GM19238 (cell line): ENCODE results near the gene TRERF1.
A peak's percentile ranks its signal among the peaks of the same experiment; 100 is the strongest.

Source experiments
- DNase-seq: peaks from one replicate; pipeline ENCODE4 v3.0.0; 2011; ENCODE audit warnings: low spot score; ENCODE audit not compliant: insufficient read length

The TRERF1 gene

DNA sequence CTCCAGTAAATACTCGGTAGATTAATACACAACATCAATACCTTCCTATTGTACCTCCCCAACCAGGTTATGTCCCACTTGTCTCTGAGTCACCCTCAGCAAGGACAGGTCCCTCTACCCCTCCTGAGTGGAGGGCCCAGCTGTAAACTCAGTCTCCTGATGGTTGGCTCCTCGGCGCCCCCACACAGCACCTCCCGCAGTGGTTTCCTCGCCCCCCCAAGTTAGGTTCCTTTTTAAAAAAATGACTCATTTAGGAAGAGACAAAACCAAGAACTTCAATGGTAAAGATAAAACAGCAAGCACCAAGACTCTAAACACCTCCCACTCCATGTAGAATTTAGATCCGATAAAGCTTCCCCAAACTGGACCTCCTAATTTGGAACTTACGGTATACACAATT is 83.5 kb downstream of the TRERF1 start:
- DNase-seq, result peak; percentile 32

DNA sequence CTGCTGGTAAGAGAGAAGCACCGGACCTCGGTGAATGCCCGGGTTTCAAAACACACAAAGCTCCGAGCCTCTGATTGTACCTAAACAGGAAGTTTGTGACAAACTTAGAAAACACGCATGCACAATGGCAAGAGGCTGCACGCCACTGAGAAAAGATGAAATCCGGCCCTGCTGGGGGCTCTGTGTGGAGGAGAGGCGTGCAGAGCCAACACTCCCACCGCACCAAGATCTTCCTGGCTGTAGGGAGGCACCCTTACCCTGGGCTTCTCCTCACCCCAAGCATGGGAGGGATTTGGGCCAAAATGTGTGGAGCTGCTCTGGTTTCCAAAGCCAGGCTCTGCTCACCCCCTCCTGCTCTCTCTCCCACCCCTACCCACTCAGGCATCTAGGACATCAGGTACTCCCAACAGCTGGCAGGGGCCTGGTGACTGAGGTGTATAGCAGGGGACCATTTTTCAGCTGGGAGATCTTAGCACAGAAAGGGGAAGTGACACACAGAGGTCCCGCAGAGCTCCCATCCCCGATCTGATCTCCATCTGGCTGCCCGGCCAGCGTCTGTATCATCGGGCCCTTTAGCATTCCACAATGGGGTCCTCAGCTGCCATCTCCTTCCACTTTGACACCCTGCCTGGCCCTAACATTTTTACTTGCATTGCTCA is 84.2 kb downstream of the TRERF1 start:
- DNase-seq, result peak; percentile 76

GRCh38 chr6:42366999-42367352 is 84.8 kb downstream of the TRERF1 start:
- no peak for DNase-seq

GRCh38 chr6:42366011-42366705 is 85.6 kb downstream of the TRERF1 start:
- DNase-seq, result no peak

DNA sequence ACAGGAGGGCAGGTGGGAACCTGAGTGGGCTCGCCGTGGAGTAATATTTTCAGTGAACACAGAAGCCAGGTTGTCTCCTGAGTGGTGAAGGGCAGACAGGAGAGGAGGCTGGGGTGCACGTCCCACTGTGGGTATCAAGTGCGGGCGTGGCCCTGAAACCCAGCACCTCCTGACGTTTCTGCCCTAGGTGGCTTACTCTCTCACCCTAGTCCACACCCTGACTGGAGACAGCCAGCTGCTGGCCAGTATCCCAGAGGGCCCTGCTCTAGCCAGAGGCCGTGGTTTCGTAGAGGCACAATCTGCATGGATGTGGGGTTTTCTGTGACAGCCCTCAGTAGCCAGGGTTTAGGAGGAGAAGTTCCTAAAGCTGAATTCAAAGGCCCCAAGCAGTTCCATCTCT is 86.7 kb downstream of the TRERF1 start:
- DNase-seq, result no peak

DNA sequence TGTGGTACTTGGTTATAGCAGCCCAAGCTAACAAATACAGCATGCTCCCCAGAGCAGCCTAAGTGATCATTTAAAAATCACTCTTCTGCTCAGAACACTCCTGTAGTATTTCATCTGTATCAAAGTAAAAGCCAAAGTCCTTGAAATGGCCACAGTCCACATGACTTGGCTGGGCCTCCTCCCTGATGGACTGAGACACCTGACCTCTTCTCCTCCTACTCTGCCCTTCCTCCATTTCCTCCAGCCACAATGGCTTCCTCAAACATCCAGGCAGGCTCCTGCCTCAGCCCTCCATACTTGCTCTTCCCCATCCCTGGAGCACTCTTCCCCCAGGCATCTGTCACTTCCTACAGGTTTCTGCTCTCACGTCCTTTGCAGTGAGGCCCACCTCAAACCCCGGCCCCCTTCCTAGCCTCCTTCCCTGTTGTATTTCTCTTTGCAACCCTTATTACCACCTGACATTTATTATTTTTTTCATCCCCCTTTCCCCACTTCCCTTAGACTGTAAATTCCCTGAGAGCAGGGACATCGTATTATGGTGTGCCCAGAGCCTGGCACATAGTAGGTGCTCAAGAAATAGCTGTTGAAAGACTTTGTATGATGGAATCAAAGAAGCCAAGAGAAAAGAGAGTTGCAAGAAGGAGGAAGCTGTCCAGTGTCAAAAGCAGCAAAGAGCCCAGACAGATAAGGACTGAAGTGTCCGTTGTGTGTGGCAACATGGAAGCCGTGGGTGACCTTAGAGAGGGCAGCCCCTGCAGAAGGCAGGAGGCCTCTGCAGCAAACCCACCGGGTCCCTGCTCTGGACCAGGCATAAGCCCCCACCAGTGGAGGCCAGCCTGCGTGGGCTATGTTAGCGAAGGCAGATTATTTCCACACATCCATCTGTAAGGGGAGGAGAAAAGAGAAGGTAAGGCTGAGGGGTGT is 87.5 kb downstream of the TRERF1 start:
- DNase-seq, result no peak

GRCh38 chr6:42361036-42361435 is 90.7 kb downstream of the TRERF1 start:
- DNase-seq, result no peak

DNA sequence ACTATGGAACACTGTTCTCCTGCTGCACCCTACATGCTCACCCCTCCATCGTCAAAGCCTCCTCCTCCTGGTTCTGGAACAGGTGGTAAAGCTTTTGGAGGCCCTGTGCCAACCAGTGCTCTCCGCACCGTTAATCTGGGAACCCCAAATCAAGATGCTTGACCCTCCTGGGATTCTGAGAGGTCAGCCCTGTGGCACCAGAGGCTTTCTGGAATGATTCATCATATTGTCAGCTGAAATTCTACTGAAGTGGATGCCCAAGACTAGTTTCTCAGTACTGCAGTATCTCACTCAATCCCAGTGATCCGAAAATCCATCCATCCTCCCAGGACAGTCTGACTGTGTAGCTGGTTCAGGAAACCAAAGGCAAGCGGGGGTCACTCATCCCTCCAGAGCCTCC is 92.7 kb downstream of the TRERF1 start:
- no peak for DNase-seq

DNA sequence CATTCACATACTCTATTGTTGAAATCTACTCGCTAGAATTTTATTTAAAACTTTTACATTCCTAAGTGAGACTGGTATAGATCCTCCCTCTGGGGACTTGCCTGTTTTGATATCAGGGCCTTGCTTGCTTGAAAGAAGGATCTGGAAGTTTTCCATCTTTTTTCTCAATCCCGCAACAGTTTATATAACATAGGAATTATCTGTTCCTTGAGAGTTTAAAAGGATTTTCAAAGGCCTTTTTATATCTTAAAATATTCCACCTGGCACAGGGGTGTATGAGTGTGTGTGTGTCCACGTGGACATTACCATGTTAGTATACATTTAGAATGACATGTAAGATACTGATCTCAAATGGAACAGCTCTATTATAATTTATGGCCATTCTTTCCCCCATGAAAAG is 96.3 kb downstream of the TRERF1 start:
- no peak for DNase-seq

DNA sequence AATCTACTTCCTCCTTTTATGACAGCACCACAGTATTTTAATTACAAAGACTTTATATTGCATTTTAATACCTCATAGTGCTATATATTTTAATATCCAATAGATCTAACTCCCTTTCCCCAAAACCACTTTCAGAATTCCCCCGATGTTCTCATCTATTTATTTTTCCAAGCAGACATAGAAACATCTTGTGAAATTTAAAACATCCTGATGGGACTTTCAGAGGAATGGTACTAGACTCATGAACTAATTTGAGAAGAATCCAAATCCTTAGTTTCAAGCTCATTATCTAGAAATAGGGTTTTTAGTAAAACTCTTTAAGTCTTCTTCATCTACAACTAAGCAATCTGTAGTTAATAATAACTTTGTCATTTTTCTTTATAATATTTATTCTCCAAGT is 97.0 kb downstream of the TRERF1 start:
- DNase-seq, result no peak

DNA sequence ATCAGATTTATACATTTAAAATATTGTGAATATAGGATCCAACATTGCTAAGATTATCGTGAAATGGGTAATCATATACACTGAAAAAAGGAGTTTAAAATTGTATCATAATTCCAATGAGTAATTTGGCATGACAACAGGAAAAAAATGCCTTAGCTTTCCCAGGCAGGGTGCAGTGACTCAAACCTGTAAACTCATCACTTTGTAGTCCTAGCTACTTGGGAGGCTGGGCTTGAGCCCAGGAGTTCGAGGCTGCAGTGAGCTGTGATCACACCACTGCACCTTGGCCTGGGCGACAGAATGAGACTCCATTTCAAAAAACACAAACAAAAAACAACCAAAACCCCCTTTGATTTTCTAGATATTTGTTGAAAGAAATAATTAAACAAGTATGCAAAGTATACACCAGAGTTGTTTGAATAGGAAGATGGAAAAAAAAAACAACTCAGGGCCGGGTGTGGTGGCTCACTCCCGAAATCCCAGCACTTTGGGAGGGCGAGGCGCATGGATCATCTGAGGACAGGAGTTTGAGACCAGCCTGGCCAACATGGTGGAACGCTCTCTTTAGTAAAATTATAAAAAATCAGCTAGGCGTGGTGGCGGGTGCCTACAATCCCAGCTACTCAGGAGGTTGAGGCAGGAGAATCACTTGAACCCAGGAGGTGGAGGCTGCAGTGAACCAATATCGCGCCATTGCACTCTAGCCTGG is 98.7 kb downstream of the TRERF1 start:
- no peak for DNase-seq

DNA sequence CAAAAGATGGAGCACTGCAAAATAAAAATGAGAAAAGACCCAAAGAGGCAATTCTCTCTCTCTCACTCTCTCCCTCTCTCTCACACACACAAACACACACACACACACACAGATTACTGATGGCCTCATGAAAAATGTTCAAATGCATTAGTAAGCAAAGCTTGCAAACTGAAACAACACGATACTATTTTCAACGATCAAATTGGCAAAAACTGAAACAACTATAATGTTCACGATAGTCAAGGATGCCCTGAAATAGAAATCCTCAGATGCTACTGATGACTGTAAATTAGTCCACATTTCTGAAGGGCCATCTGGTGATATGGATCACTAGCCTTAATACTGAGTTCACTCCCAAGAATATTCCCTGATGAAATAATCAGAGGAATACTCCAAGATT is 100.8 kb downstream of the TRERF1 start:
- DNase-seq, result no peak

GRCh38 chr6:42349753-42350511 is 101.8 kb downstream of the TRERF1 start:
- DNase-seq, result no peak

- DNase-seq, result no peak
Measured at GRCh38 chr6:42347456-42347855, 104.3 kb downstream of the TRERF1 start.

DNA sequence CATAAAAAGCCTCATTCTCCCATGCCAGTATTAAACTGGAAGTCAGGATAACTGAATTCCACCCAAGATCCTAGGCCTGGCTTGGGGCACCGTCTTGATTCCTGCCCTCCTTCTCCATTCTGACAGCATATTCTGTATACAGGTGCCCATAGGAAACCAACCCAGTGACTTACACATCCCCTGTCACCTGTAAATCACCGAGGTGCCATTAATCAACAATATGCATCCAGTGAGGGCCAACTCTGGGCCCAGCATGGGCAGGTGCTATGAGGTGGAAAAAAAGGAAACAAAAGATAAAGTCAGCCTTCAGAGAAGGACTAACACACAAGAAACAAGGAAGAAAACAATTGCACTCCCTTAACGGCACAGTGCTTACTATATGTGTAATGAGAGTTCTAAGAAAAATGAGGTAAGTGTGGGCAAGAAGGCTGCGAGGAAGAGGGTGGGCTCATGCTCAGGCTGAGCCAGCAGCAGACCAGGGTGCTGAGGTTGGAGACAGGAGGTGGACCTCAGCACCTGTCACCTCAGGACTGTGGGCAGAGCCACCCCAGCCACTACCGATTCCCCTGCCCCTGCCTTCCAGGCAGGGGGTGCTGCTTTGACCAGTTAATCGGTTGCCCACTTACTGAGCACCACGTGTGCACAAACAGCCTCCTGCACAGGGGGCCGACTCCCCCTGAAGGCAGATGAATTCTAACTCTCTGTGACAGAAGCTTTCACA is 105.9 kb downstream of the TRERF1 start:
- DNase-seq, result no peak

GRCh38 chr6:42344756-42345155 is 107.0 kb downstream of the TRERF1 start:
- no peak for DNase-seq

GRCh38 chr6:42341771-42342553 is 109.8 kb downstream of the TRERF1 start:
- DNase-seq, result no peak

DNA sequence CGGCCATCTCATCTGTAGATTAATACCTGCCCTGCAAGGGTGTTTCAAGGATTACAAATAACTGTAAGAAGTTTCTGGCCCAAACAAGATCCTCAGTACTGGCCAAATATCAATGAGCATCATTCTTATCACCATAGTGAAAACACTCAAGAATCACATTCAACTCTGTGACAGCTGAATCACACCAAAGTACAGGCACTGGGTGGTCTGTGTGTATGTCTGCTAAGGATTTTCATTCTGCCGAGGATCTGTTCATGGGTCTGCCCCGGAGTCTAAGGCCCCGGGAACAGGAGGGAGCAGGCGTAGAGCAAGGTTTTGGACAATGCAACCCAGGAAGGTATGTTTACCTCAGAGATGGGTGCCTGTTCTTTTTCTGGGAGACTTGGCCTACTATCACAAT is 110.5 kb downstream of the TRERF1 start:
- no peak for DNase-seq

GRCh38 chr6:42340511-42340910 is 111.2 kb downstream of the TRERF1 start:
- DNase-seq, result no peak
